Upper lobe of left lung (tissue), 6 donors: ENCODE data around the gene FAM151B. TPM values are rescaled to one million over a fixed set of nuclear protein-coding genes. Genes with fewer than 3 reads are reported as not detected.
"Not testable (repeated sequence)": the region's sequence is repeated elsewhere in the genome, so short reads cannot be mapped to it uniquely, and the experiment has no call there.

Source experiments
- ATAC-seq, 2 donors: fragments of 200-7000 bp; cut with Tn5 transposase; one replicate each; pipeline ENCODE4 v1.9.1; 2022; ENCODE audit warnings: mild to moderate bottlenecking in 2 of 2, moderate library complexity in 2 of 2; ENCODE audit not compliant: low FRiP score in 2 of 2
- DNase-seq, 2 donors: peaks; one replicate each; pipeline ENCODE4 v3.0.0-alpha.2; 2019 to 2020
- H3K27ac ChIP-seq, 4 donors: fragments of 200-600 bp; sonication (generic); one replicate each; pipeline ENCODE4 v1.5.1; 2016 to 2019
- H3K27me3 ChIP-seq, 4 donors: fragments of 200-600 bp; sonication (generic); one replicate each; pipeline ENCODE4 v1.5.1; 2017 to 2019
- H3K36me3 ChIP-seq, 4 donors: fragments of 200-600 bp; sonication (generic); one replicate each; pipeline ENCODE4 v1.5.1; 2016 to 2019
- H3K4me1 ChIP-seq, 4 donors: fragments of 200-600 bp; sonication (generic); one replicate each; pipeline ENCODE4 v1.5.1; 2018 to 2019
- H3K4me3 ChIP-seq, 4 donors: fragments of 200-600 bp; sonication (generic); one replicate each; pipeline ENCODE4 v1.5.1; 2017 to 2019; ENCODE audit warnings: mild to moderate bottlenecking in 2 of 4, moderate library complexity in 1 of 4
- H3K9me3 ChIP-seq, 4 donors: fragments of 200-600 bp; sonication (generic); one replicate each; pipeline ENCODE4 v1.5.1; 2018 to 2019
- EP300 ChIP-seq, 4 donors: sonication (generic); formaldehyde crosslinking; IDR thresholded peaks; one replicate each; pipeline ENCODE4 v1.5.1; 2017; ENCODE audit warnings: antibody characterized with exemption in 4 of 4, control low read depth in 2 of 4
- POLR2A ChIP-seq, 4 donors: fragments of 450-650 bp; IDR thresholded peaks; one replicate each; pipeline ENCODE4 v1.5.1; 2016 to 2017; ENCODE audit warnings: antibody characterized with exemption in 4 of 4, mild to moderate bottlenecking in 2 of 4
- POLR2AphosphoS5 ChIP-seq, 2 donors: sonication (generic); formaldehyde crosslinking; IDR thresholded peaks; one replicate each; pipeline ENCODE4 v1.5.1; 2017; ENCODE audit warnings: antibody characterized with exemption in 2 of 2
- WGBS, 2 donors: methylation state at CpG; one replicate each; pipeline ENCODE4 v1.1.5; 2017 to 2018; 5-methylcytosine and 5-hydroxymethylcytosine counted together
- total RNA-seq, 6 donors: library from RNA; depleted of rRNA in 4 of 6; stranded (reverse); fragments of >200 nt in 4 of 6; gene quantifications; one replicate each; pipeline versions ENCODE4 v1.1.0 to v1.2.1, GENCODE V29; 2016 to 2021
- TF ChIP-seq, protein P1 (sequence below), 6 experiments: fragments of 450-650 bp in 4 of 6; fragments of 200-600 bp in 2 of 6; sonication (generic) in 2 of 6; IDR thresholded peaks; one replicate each; pipeline ENCODE4 v1.5.1; 2016 to 2019; ENCODE audit warnings: antibody characterized with exemption in 6 of 6
- donor health status: DM: no; HTN: no; CAD: no; lungs with moderate emphysema.
- donor health status: DM: no; HTN: yes; CAD: no; lungs with severe emphysema.

The FAM151B gene
- total RNA-seq, 6 donors from 2014 or later: 0.78 to 5.2 (median 2.7) TPM

DNA sequence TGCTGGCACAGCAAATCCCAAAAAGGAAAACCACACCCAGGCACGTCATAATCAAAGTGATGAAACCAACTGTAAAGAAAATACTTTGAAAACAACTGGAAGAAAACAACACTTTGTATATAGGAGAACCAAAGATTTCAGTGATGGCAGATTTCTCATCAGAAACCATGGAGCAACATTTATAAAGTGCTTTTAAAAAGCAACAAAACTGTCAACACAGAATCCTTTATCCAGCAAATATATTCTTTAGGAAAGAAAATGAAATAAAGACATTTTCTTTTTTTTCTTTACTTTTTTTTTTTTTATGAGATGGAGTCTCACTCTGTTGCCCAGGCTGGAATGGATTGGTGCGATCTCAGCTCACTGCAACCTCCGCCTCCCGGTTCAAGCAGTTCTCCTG lies 5.3 kb upstream of the FAM151B start:
- whole genome bisulfite sequencing, 2 donors: 72 to 84% methylated on average over 4 of the region's 4 CpGs
- Histone ChIP-seq H3K4me3 (no peak overlapping the region), H3K9me3 (peaks cover 0 to 11% (median 2%) of the 10 kb centered on the region in 4 donors), H3K27me3 (no peaks in the 10 kb centered on the region), H3K36me3 (peaks cover 0 to 11% (median 2%) of the 10 kb centered on the region in 4 donors), H3K4me1 (peaks cover 0 to 8% (median 3%) of the 10 kb centered on the region in 4 donors), H3K27ac (no peak overlapping the region)
- TF ChIP-seq EP300 (IDR thresholded peaks at IDR 0.05): no peak
- no peak for TF ChIP-seq POLR2AphosphoS5 (IDR thresholded peaks at IDR 0.05)
- TF ChIP-seq, protein P1, sequence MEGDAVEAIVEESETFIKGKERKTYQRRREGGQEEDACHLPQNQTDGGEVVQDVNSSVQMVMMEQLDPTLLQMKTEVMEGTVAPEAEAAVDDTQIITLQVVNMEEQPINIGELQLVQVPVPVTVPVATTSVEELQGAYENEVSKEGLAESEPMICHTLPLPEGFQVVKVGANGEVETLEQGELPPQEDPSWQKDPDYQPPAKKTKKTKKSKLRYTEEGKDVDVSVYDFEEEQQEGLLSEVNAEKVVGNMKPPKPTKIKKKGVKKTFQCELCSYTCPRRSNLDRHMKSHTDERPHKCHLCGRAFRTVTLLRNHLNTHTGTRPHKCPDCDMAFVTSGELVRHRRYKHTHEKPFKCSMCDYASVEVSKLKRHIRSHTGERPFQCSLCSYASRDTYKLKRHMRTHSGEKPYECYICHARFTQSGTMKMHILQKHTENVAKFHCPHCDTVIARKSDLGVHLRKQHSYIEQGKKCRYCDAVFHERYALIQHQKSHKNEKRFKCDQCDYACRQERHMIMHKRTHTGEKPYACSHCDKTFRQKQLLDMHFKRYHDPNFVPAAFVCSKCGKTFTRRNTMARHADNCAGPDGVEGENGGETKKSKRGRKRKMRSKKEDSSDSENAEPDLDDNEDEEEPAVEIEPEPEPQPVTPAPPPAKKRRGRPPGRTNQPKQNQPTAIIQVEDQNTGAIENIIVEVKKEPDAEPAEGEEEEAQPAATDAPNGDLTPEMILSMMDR (IDR thresholded peaks at IDR 0.05): no peak
- no peak for TF ChIP-seq POLR2A (IDR thresholded peaks at IDR 0.05)
- DNase-seq (no peak), ATAC-seq (no peak)

DNA sequence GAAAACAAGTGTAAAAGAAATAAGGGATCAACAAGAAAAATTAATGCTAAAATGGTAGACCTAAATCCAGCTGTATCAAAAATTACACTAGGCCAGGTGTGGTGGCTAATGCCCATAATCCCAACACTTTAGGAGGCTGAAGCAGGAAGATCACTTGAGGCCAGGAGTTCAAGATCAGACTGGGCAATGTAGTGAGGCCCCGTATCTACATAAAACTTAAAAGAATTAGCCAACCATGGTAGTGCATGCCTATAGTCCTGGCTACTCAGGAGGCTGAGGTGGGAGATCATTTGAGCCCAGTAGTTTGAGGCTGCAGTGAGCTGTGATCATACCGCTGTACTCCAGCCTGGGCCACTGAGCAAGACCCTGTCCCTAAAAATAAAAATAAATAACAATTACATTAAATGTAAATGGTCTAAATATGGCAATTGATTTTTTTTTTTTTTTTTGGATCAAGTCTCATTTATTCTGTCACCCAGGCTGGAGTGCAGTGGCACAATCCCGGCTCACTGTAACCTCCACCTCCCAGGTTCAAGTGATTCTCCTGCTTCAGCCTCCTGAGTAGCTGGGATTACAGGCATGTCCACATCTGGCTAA lies 4.2 kb upstream of the FAM151B start:
- Histone ChIP-seq H3K4me3 (no peak overlapping the region), H3K4me1 (peaks cover 0 to 13% (median 4%) of the 10 kb centered on the region in 4 donors), H3K36me3 (peaks cover 0 to 6% (median 2%) of the 10 kb centered on the region in 4 donors), H3K27ac (no peak overlapping the region), H3K9me3 (peaks cover 0 to 11% (median 2%) of the 10 kb centered on the region in 4 donors), H3K27me3 (no peaks in the 10 kb centered on the region)
- WGBS, 2 donors: 98 to 100% methylated on average over 3 of the region's 3 CpGs
- ATAC-seq (no peak), DNase-seq (no peak)
- no peak for TF ChIP-seq EP300 (IDR thresholded peaks at IDR 0.05)
- no peak for TF ChIP-seq POLR2AphosphoS5 (IDR thresholded peaks at IDR 0.05)
- no peak for TF ChIP-seq POLR2A (IDR thresholded peaks at IDR 0.05)
- TF ChIP-seq, protein P1 (IDR thresholded peaks at IDR 0.05): no peak

DNA sequence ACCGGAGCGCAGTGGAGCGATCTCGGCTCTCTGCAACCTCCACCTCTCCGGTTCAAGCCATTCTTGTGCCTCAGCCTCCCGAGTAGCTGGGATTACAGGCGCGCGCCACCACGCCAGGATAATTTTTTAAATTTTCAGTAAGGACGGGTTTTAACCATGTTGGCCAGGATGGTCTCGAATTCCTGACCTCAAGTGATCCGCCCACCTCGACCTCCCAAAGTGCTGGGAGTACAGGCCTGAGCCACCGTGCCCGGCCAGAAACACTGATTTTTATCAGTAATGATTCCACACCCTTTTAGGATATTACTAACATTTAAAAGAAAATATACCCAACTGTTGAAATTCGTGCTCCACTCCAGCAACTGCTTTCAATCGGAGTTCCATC lies 464 bp upstream of the FAM151B start:
- TF ChIP-seq POLR2AphosphoS5 (IDR thresholded peaks at IDR 0.05) (no peak), EP300 (IDR thresholded peaks at IDR 0.05) (no peak), POLR2A (IDR thresholded peaks at IDR 0.05) (no peak)
- TF ChIP-seq, protein P1 (IDR thresholded peaks at IDR 0.05): no peak
- DNase-seq: peak in 1 of 2 donors; percentile 20
- Histone ChIP-seq H3K36me3 (peaks cover 0 to 4% (median 0%) of the 10 kb centered on the region in 4 donors), H3K27me3 (no peaks in the 10 kb centered on the region), H3K4me3 (peak overlapping the region; percentile 55 to 79 (median 66)), H3K4me1 (peaks cover 0 to 14% (median 4%) of the 10 kb centered on the region in 4 donors), H3K27ac (peak overlapping the region; percentile 79 to 87 (median 84)), H3K9me3 (peaks cover 0 to 8% (median 2%) of the 10 kb centered on the region in 4 donors)
- 58 to 61% methylated on average over 18 of the region's 18 CpGs for WGBS, 2 donors
- no peak for ATAC-seq

DNA sequence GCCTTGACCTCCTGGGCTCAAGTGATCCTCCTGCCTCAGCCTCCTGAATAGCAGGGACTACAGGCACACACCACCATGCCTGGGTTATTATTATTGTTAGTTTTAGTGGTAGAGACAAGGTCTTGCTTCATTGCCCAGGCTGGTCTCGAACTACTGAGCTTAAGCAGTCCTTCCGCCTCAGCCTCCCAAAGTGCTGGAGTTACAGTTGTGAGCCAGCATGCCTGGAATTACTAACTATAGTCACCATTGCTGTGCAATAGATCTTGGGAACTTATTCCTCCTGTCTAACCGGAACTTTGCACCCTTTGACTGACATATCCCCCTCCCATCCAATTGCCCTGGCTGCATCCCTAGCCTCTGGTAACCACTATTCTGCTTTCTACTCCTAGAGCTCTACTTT lies 3.4 kb downstream of the FAM151B start:
- Histone ChIP-seq H3K27ac (no peak overlapping the region), H3K9me3 (no peaks in the 10 kb centered on the region), H3K27me3 (no peaks in the 10 kb centered on the region), H3K4me1 (peaks cover 0 to 14% (median 4%) of the 10 kb centered on the region in 4 donors), H3K4me3 (no peak overlapping the region), H3K36me3 (no peaks in the 10 kb centered on the region)
- TF ChIP-seq, protein P1 (IDR thresholded peaks at IDR 0.05): no peak
- no peak for DNase-seq
- WGBS, 2 donors: 81 to 95% methylated on average over 2 to 3 of the region's 3 CpGs
- ATAC-seq: no peak

DNA sequence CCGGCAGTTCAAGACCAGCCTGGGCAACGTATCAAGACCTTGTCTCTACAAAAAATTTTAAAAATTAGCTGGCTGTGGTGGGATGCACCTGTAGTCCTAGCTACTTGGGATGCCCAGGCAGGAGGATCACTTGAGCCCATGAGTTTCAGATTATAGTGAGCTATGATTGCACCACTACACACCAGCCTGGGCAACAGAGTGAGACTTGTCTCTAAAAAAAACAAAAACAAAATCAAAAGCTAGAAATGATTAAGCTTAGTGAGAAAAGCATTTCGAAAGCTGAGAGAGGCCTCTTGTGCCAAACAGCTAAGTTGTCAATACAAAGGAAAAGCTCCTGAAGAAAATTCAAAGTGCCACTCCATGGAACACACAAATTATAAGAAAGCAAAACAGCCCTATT lies 4.8 kb downstream of the FAM151B start:
- Histone ChIP-seq H3K4me1 (peaks cover 0 to 6% (median 0%) of the 10 kb centered on the region in 4 donors), H3K9me3 (no peaks in the 10 kb centered on the region), H3K27ac (peak overlapping the region in 1 of 4 donors; percentile 32), H3K27me3 (no peaks in the 10 kb centered on the region), H3K36me3 (no peaks in the 10 kb centered on the region), H3K4me3 (no peak overlapping the region)
- TF ChIP-seq EP300 (IDR thresholded peaks at IDR 0.05): no peak
- TF ChIP-seq, protein P1 (IDR thresholded peaks at IDR 0.05): no peak
- TF ChIP-seq POLR2A (IDR thresholded peaks at IDR 0.05): no peak
- no peak for TF ChIP-seq POLR2AphosphoS5 (IDR thresholded peaks at IDR 0.05)
- ATAC-seq (no peak), DNase-seq (no peak)
- WGBS, 2 donors: 78 to 91% methylated on average over 3 of the region's 3 CpGs

DNA sequence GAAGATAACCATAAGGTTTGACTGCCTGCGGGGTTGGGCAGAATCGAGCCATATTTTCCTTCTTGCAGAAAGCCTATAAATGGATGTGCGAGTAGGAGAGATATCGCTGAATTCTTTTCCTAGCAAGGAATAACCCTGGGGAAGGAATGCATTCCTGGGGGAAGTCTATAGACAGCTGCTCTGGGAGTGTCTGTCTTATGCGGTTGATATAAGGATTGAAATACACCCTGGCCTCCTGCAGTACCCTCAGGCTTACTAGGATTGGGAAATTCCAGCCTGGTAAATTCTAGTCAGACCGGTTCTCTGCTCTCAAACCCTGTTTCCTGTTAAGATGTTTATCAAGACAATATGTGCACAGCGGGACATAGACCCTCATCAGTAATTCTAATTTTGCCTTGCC lies 5.5 kb downstream of the FAM151B start:
- not testable (repeated sequence) for H3K9me3 ChIP-seq, ATAC-seq, H3K4me3 ChIP-seq, H3K4me1 ChIP-seq, H3K27me3 ChIP-seq, H3K36me3 ChIP-seq
- peak overlapping the region in 2 of 4 donors; percentile 12 to 32 for H3K27ac ChIP-seq
- WGBS, 2 donors: 65 to 78% methylated on average over 7 of the region's 7 CpGs
- peak in 1 of 2 donors; percentile 50 for DNase-seq
